Central memory CD8-positive, alpha-beta T cell (primary cell): ENCODE results near the gene MMD.

Source experiments
- ATAC-seq: fragments of 150-1000 bp; cut with Tn5 transposase; replicated peaks from 2 replicates; pipeline ENCODE4 v1.10.0; 2022; ENCODE audit warnings: mild to moderate bottlenecking, moderate FRiP score, moderate number of reproducible peaks; ENCODE audit not compliant: poor library complexity, severe bottlenecking; ENCODE audit errors: extremely low read depth
- DNase-seq, 2 donors: peaks; one replicate each; pipeline ENCODE4 v3.0.0; 2021; ENCODE audit warnings: low spot score in 2 of 2
- H3K27ac Mint-ChIP-seq: one replicate; pipeline ENCODE4 v1.8.0; 2022; ENCODE audit warnings: low read depth, mild to moderate bottlenecking, moderate library complexity, mixed read lengths
- H3K27me3 Mint-ChIP-seq: one replicate; pipeline ENCODE4 v1.8.0; 2022; ENCODE audit warnings: mixed read lengths
- H3K36me3 Mint-ChIP-seq: one replicate; pipeline ENCODE4 v1.8.0; 2022; ENCODE audit warnings: mild to moderate bottlenecking, moderate library complexity, mixed read lengths; ENCODE audit not compliant: insufficient read depth
- H3K4me1 Mint-ChIP-seq: one replicate; pipeline ENCODE4 v1.8.0; 2022; ENCODE audit warnings: mixed read lengths
- H3K4me3 Mint-ChIP-seq: one replicate; pipeline ENCODE4 v1.8.0; 2022; ENCODE audit warnings: mild to moderate bottlenecking, moderate library complexity, mixed read lengths
- H3K9me3 Mint-ChIP-seq: one replicate; pipeline ENCODE4 v1.8.0; 2022; ENCODE audit warnings: mixed read lengths

Gene MMD

GRCh38 chr17:55343900-55344513, 77.6 kb downstream of the MMD start:
- Mint-ChIP-seq H3K4me1 (peaks cover 6% of the 10 kb centered on the region), H3K36me3 (no peaks in the 10 kb centered on the region), H3K27ac (no peak overlapping the region), H3K9me3 (no peaks in the 10 kb centered on the region), H3K4me3 (no peak overlapping the region), H3K27me3 (peaks cover 19% of the 10 kb centered on the region)
- DNase-seq (no peak), ATAC-seq (no peak)

- Mint-ChIP-seq H3K27ac (no peak overlapping the region), H3K36me3 (no peaks in the 10 kb centered on the region), H3K4me3 (no peak overlapping the region), H3K9me3 (no peaks in the 10 kb centered on the region), H3K4me1 (no peaks in the 10 kb centered on the region), H3K27me3 (peaks cover 29% of the 10 kb centered on the region)
- DNase-seq, result no peak
- ATAC-seq, result no peak
These were observed 78.6 kb downstream of the MMD start for GRCh38 chr17:55342800-55343585.
